Stimulated activated CD4-positive, alpha-beta T cell treated with anti-CD3 and anti-CD28 coated beads, Interleukin-12 subunit alpha, Interleukin-12 subunit beta, amount 100 ng/mL, for 24 hours (primary cell): ENCODE data around the gene GALNT12.

Experiments
- DNase-seq, 2 experiments: peaks; one replicate each; pipeline ENCODE4 v3.0.0-alpha.2; 2020; ENCODE audit warnings: low read depth in 2 of 2

GALNT12 gene

GRCh38 chr9:98781588-98782383 is 25.7 kb upstream of the GALNT12 start:
- DNase-seq: no peak

DNA sequence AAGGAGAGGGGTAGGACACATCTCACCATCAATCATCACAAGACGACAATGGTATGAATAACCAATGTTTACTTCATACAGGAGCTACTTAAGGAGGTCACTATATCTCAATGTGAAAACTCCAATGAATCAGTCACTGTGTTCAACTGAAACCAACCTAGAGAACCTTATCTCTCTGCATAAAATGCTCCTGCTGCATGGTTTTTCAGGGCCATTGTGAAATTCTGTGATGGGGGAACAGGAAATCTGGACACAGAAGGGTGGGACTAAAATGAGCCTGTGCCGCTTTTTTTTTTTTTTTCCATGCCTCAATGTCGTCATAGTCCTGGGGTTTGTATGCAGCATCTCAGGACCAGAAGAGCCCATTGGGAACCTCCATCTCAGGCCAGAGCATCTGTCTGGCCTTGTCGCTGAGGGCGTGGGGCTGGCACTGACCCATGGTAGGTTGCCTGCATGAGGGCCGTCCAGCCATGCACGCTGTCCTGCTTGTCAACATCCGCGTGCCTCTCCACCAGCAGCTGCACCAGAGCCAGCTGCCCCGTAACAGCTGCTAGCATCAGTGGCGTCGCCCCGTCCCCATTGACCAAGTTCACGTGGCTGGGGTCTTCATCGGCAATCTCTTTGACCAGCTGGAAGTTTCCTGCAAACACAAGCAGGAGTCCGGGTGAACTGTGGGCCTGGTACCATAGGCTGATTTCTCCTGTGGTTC is 23.8 kb upstream of the GALNT12 start:
- no peak for DNase-seq

DNA sequence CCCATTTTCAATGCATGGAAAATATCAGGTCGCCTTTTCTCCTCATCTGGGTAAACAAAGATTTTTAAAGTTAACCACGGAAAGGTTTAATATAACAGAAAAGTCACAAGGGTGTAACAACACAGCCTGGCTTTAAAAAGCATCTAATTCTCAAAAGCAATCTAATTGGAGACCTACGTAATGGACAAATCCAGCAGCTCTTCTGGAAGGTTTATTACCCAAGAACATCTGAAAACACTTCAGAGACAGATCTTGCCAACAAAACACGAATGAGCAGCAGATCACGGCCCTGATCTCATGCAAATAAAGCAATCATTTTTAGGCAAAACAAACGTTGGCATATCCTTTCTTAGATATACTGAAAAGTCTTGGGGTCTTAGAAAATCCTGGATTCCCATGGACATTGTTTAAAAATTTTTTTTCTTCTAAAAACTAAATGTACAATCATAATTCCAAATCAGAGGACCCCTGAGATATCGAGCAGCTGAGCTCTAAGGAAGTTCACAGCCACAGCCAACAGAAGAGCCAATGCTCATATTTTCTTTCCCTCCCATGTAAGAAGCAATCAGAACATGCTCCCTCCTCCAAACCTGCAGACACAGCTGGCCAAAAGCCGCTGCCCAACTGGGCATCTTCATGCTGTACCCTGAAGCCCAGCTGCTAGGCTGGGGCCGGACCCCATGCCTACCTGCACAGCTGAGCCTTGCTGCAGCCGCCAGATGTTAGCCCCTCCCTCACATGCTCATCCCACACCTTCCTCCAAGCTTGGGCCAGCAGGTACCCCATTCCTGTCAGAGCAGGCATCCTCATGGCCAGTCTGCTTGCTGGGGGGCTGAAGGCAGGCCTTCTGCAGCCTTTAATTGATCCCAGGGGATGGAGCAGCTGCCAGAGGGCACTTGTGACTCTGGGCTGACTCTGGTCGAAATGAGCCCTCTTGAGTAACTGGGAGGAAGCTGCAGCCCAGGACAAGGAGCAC is 22.4 kb upstream of the GALNT12 start:
- DNase-seq: no peak

- DNase-seq: no peak
These were observed 20.5 kb upstream of the GALNT12 start for GRCh38 chr9:98786750-98787510.

DNA sequence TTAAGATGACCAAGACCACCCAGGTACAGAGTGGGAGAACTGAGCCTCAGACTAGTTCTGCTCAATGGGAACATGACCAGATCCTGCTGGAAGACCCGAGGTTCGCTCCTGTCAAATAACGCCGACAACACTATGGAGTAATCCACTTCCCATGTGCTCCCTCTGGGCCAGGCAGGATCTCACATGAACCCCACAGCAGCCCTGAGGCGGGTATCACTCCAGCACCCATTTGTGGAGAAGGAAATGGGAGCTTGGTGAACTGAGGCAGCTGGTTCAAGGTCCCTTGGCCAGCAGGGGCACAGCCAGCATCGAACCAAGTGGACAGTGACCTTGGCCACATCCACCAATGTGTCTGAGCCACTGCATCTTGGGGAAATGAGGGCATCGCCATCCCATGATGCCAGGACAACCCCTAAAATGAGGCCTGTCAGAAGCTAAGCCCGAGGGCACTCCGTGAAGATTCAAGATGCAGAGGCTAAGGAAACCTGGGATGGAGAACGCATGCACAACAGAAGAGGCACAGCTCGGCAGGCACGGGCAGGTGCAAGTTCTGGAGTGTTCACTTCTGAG is 19.6 kb upstream of the GALNT12 start:
- no peak for DNase-seq

- no peak for DNase-seq
These were observed 17.9 kb upstream of the GALNT12 start for GRCh38 chr9:98789483-98790133.

DNA sequence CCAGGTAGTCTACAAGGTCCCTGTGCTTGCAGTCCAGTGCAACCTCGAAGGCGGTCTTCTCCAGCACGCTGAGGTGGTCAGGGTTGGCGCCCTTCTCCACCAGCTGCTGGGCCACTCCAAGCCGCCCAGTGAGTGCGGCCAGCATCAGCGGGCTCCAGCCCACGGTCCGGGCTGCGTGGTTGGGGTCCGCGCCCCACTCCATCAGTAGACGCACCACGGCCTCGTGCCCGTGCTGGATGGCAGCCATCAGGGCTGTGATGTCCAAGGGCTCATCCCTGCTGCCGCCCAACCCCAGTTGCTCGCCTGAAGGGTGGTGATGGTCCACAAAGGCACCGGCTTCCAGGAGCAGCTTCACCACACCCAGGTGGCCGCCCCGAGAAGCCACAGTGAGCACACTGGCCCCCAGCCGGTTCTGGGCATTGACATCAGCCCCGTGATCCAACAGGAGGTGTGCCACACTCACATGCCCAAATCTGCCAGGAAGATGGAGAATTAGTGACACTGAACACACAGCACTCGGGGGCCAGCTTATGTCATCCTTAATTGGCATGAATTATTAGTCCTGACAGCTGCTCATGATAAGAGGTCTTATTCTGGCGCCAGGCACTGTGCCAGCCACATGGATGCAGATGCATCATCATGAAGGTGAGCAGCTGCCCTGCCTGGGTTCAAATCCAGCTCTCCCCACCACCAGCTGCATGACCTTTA is 17.2 kb upstream of the GALNT12 start:
- DNase-seq: no peak

DNA sequence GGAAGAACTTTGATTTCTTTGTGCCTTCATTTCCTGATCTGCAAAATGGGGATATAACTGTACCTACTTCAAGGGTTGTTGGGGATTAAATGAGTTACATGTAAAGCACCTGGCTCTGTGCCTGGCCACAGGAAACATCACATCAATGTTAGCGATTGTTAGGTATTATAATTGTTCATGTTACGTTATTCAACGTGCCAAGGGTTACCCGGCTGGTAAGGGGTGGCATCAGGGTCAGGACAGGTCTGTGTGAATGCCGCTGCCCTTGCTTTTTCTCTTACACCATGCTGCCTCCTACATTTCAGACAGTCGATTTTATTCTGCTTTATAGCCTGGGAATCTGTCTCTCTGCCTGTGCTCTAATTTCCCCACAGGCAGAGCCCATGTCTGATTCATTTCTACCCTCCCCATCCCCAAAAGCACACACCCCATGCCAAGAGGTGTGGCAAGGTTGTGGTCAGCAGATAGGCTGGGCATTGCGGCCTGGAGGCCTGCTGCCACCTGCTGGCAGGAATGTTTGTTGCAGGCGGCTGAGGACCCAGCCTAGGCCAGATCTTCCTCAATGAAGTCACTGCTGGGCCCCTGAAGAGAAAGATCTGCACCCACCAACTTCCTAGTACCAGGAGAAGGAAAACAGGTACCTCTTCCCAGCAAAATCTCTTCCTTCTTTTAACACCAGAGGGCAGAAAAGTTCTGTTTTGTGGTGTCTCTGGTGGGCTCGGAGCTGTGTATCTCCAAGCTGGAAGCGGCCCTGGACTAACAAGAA is 16.4 kb upstream of the GALNT12 start:
- peak; percentile 33 to 47 for DNase-seq

- no peak for DNase-seq
These were observed 15.6 kb upstream of the GALNT12 start for GRCh38 chr9:98791608-98792490.

GRCh38 chr9:98793031-98793430 is 14.4 kb upstream of the GALNT12 start:
- DNase-seq: no peak

- no peak for DNase-seq
These were observed 12.7 kb upstream of the GALNT12 start for GRCh38 chr9:98794802-98795201.

GRCh38 chr9:98795295-98795955 is 12.0 kb upstream of the GALNT12 start:
- DNase-seq: no peak

- DNase-seq: no peak
These were observed 11.5 kb upstream of the GALNT12 start for GRCh38 chr9:98795970-98796363.

- peak; percentile 65 to 79 for DNase-seq
These were observed 10.9 kb upstream of the GALNT12 start, which contains the start of gene ANKS6 for GRCh38 chr9:98796364-98797101. Gene ANKS6, minus strand, starts transcription at chr9:98796555. Its CDS starts 64 bp downstream, at chr9:98796491.

GRCh38 chr9:98797491-98797890 is 10.0 kb upstream of the GALNT12 start:
- no peak for DNase-seq

DNA sequence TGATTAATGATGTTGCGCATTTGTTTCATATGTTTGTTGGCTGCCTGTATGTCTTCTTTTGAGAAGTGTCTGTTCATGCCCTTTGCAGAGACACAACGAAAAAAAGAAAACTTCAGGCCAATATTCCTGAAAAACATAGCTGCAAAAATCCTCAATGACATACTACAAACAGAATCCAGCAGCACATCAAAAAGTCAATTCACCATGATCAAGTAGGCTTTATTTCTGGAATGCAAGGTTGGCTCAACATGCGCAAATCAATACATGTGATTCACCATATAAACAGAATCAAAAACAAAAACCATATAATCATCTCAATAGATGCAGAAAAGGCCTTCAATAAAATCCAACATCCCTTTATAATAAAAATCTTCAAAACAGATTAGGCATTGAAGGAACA is 9.2 kb upstream of the GALNT12 start:
- DNase-seq: no peak

DNA sequence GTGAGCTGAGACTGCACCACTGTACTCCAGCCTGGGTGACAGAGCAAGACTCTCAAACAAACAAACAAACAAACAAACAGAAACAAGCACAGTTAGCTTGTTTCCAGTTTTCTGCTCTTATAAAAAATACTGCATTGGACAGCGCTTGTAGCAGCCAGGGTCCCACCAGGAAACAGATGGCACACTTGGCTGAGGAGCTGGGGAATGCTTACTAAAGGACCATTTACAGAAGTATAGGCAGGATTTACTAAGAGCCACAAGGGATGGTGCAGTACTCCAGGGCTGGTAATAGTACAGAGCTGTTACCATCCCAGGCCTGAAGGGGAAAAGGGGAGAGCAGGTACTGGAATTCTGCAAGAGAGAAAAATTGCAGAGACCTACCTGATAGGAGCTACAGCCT is 5.9 kb upstream of the GALNT12 start:
- DNase-seq: no peak
